GM12891 (cell line): ENCODE measurements around the gene PACSIN1.

Experiments
- PAX5 ChIP-seq: IDR thresholded peaks from 2 replicates; pipeline ENCODE4 v1.6.1; 2011; ENCODE audit warnings: low read length, moderate library complexity, mild to moderate bottlenecking; ENCODE audit not compliant: insufficient read depth, severe bottlenecking
- POLR2A ChIP-seq: IDR thresholded peaks from 2 replicates; pipeline ENCODE4 v1.6.1; 2011; ENCODE audit warnings: low read depth, low read length, control low read depth
- POLR2AphosphoS5 ChIP-seq: IDR thresholded peaks from 2 replicates; pipeline ENCODE4 v1.6.1; 2011; ENCODE audit warnings: low read depth, low read length, control low read depth
- TAF1 ChIP-seq: IDR thresholded peaks from 2 replicates; pipeline ENCODE4 v1.6.1; 2011; ENCODE audit warnings: low read depth, low read length, control low read depth

GRCh38 chr6:34487536-34487935 lies 21.7 kb downstream of the PACSIN1 start:
- TF ChIP-seq POLR2A (no peak), POLR2AphosphoS5 (no peak), PAX5 (no peak), TAF1 (no peak)
